Esophagus squamous epithelium (tissue), 5 donors: ENCODE results near the gene PRR14L. TPM values are rescaled to one million over a fixed set of nuclear protein-coding genes. Genes with fewer than 3 reads are reported as not detected.

ENCODE experiments used
- DNase-seq: peaks from one replicate; lab custom pipeline; 2025; lab: John Stamatoyannopoulos, UW
- H3K27ac ChIP-seq, 4 donors: fragments of 200-600 bp; sonication (generic); one replicate each; pipeline ENCODE4 v1.5.1; 2016 to 2019; ENCODE audit warnings: mild to moderate bottlenecking in 1 of 4
- H3K27me3 ChIP-seq, 4 donors: fragments of 200-600 bp; sonication (generic); 1 replicate in 3 of 4; 2 replicates in 1 of 4; pipeline versions ENCODE4 v1.5.1 to v1.6.0; 2017 to 2021; ENCODE audit warnings: antibody characterized with exemption in 1 of 4
- H3K36me3 ChIP-seq, 3 donors: fragments of 200-600 bp; sonication (generic); one replicate each; pipeline ENCODE4 v1.5.1; 2016 to 2019
- H3K4me1 ChIP-seq, 3 donors: fragments of 200-600 bp; sonication (generic); one replicate each; pipeline ENCODE4 v1.5.1; 2017 to 2019
- H3K4me3 ChIP-seq, 4 donors: fragments of 200-600 bp; sonication (generic); 1 replicate in 3 of 4; 2 replicates in 1 of 4; pipeline ENCODE4 v1.5.1; 2016 to 2019; ENCODE audit warnings: mild to moderate bottlenecking in 2 of 4, moderate library complexity in 1 of 4
- H3K9me3 ChIP-seq, 3 donors: fragments of 200-600 bp; sonication (generic); one replicate each; pipeline ENCODE4 v1.5.1; 2016 to 2019
- CTCF ChIP-seq, 6 experiments: fragments of 450-650 bp in 4 of 6; fragments of 200-600 bp in 2 of 6; sonication (generic) in 2 of 6; IDR thresholded peaks; one replicate each; pipeline ENCODE4 v1.5.1; 2016 to 2019; ENCODE audit warnings: antibody characterized with exemption in 6 of 6, mild to moderate bottlenecking in 4 of 6, moderate library complexity in 4 of 6
- POLR2A ChIP-seq, 4 donors: fragments of 450-650 bp; IDR thresholded peaks; one replicate each; pipeline ENCODE4 v1.6.1; 2017; ENCODE audit warnings: antibody characterized with exemption in 4 of 4, mild to moderate bottlenecking in 4 of 4, moderate library complexity in 3 of 4
- WGBS, 2 donors: methylation state at CpG; one replicate each; pipeline ENCODE4 v1.1.5; 2018; 5-methylcytosine and 5-hydroxymethylcytosine counted together
- intact Hi-C: fragments of 100-400 bp; cut with DNase I; formaldehyde crosslinking; loops from one replicate; pipeline ENCODE4 v1.15.0; 2022
- total RNA-seq, 4 donors: library from RNA; depleted of rRNA; stranded (reverse); fragments of >200 nt; gene quantifications; one replicate each; pipeline ENCODE4 v1.1.0, GENCODE V29; 2016
- donor health status: DM: yes; HTN: yes; CAD: no.

PRR14L gene
- total RNA-seq, 4 donors from 2014 or later: 17.2 to 30.5 (median 25.7) TPM

- H3K27ac ChIP-seq: peak overlapping the region in 3 of 4 donors; percentile 91 to 95 (median 92)
- 52 to 56% methylated on average over 6 to 7 of the region's 7 CpGs for WGBS, 2 donors
- TF ChIP-seq POLR2A (IDR thresholded peaks at IDR 0.05) (no peak), CTCF (IDR thresholded peaks at IDR 0.05) (no peak)
- H3K9me3 ChIP-seq: no peaks in the 10 kb centered on the region
- DNase-seq: no peak
- no peaks in the 10 kb centered on the region for H3K27me3 ChIP-seq
- intact Hi-C loops: no loop called here
- H3K4me1 ChIP-seq: peaks cover 8 to 44% (median 18%) of the 10 kb centered on the region in 3 donors
- H3K4me3 ChIP-seq: no peak overlapping the region
- H3K36me3 ChIP-seq: no peaks in the 10 kb centered on the region
Measured at GRCh38 chr22:31659246-31659645, 90.7 kb downstream of the PRR14L start.

- H3K36me3 ChIP-seq: peaks cover 0 to 10% (median 0%) of the 10 kb centered on the region in 3 donors
- no peak overlapping the region for H3K27ac ChIP-seq
- peaks cover 11 to 54% (median 18%) of the 10 kb centered on the region in 3 donors for H3K4me1 ChIP-seq
- DNase-seq: no peak
- 94 to 96% methylated on average over 4 of the region's 5 CpGs for WGBS, 2 donors
- H3K4me3 ChIP-seq: no peak overlapping the region
- no peaks in the 10 kb centered on the region for H3K27me3 ChIP-seq
- TF ChIP-seq CTCF (IDR thresholded peaks at IDR 0.05) (no peak), POLR2A (IDR thresholded peaks at IDR 0.05) (no peak)
- intact Hi-C loops: no loop called here
- H3K9me3 ChIP-seq: no peaks in the 10 kb centered on the region
Measured at GRCh38 chr22:31654408-31654807, 95.5 kb downstream of the PRR14L start.

- H3K36me3 ChIP-seq: peaks cover 0 to 15% (median 0%) of the 10 kb centered on the region in 3 donors
- WGBS, 2 donors: 87 to 93% methylated on average over 2 of the region's 2 CpGs
- H3K9me3 ChIP-seq: no peaks in the 10 kb centered on the region
- H3K4me1 ChIP-seq: peaks cover 11 to 50% (median 18%) of the 10 kb centered on the region in 3 donors
- intact Hi-C loops: no loop called here
- peak overlapping the region; percentile 18 to 37 (median 30) for H3K27ac ChIP-seq
- no peaks in the 10 kb centered on the region for H3K27me3 ChIP-seq
- no peak overlapping the region for H3K4me3 ChIP-seq
- TF ChIP-seq POLR2A (IDR thresholded peaks at IDR 0.05): no peak
- TF ChIP-seq CTCF (IDR thresholded peaks at IDR 0.05): no peak
- no peak for DNase-seq
Measured at GRCh38 chr22:31653944-31654343, 96.0 kb downstream of the PRR14L start.

GRCh38 chr22:31652911-31653684 is 96.8 kb downstream of the PRR14L start:
- Histone ChIP-seq H3K27me3 (no peaks in the 10 kb centered on the region), H3K27ac (peak overlapping the region in 3 of 4 donors; percentile 19 to 37 (median 35)), H3K36me3 (peaks cover 0 to 23% (median 0%) of the 10 kb centered on the region in 3 donors), H3K4me3 (no peak overlapping the region), H3K9me3 (no peaks in the 10 kb centered on the region), H3K4me1 (peaks cover 11 to 56% (median 21%) of the 10 kb centered on the region in 3 donors)
- WGBS, 2 donors: 51 to 55% methylated on average over 9 of the region's 9 CpGs
- intact Hi-C loops: no loop called here
- no peak for DNase-seq
- TF ChIP-seq POLR2A (IDR thresholded peaks at IDR 0.05): no peak
- TF ChIP-seq CTCF (IDR thresholded peaks at IDR 0.05): no peak

- H3K27me3 ChIP-seq: no peaks in the 10 kb centered on the region
- 60 to 66% methylated on average over 9 of the region's 9 CpGs for WGBS, 2 donors
- peaks cover 11 to 63% (median 30%) of the 10 kb centered on the region in 3 donors for H3K4me1 ChIP-seq
- H3K4me3 ChIP-seq: no peak overlapping the region
- peak overlapping the region in 3 of 4 donors; percentile 19 to 67 (median 56) for H3K27ac ChIP-seq
- no peak for DNase-seq
- no peak for TF ChIP-seq POLR2A (IDR thresholded peaks at IDR 0.05)
- no peak for TF ChIP-seq CTCF (IDR thresholded peaks at IDR 0.05)
- H3K36me3 ChIP-seq: peaks cover 0 to 34% (median 0%) of the 10 kb centered on the region in 3 donors
- no peaks in the 10 kb centered on the region for H3K9me3 ChIP-seq
- intact Hi-C loops: no loop called here
Measured at GRCh38 chr22:31652088-31652487, 97.8 kb downstream of the PRR14L start.
